ENCODE results near the gene EIF2AK2.

DNA sequence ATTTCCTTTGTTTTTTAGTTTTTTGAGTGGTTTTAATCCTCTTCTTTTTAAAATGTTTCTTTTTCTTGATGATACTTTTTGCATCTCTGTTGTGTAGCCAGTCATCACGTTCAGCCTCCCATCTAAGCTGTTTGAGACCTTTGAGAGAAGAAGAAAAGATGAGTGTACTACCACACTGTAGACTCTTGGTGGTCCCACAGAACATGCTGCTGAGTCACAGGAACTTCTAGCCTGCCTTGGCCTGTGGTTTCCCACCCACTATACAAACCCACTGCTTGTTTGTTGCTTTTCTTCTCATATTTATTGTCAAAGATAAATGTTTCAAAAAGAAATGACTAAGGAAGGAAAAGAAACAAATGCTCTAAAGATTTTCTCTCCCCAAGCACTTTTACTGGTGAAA, 45.0 kb upstream of the EIF2AK2 start:
- TF ChIP-seq POLR2AphosphoS5 (IDR thresholded peaks at IDR 0.05; ENCODE audit: borderline replicate concordance, low read depth, low read length) (no peak), EZH2 (IDR thresholded peaks at IDR 0.05) (no peak)
